Measurements from ENCODE around the gene GAB2.

DNA sequence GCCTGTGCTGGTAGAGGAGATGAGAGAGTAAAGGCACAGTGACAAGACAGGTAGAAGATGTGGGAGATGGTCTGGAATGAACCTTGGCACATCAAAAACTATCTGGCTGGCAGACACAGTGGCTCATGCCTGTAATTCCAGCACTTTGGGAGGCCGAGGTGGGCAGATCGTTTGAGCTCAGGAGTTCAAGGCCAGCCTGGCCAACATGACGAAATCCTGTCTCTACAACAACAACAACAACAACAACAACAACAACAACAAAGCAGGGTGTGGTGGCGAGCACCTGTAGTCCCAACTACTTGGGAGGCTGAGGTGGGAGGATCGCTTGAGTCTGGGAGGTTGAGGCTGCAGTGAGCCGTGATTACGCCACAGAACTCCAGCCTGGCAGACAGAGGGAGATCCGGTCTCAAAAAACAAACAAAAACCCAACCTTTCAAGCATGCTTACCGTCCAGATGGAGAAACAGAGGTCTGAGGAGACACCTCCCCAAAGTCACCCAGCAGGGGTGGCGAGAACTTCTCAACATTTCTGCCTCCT lies 240.9 kb downstream of the GAB2 start:
- TF ChIP-seq, protein P1, sequence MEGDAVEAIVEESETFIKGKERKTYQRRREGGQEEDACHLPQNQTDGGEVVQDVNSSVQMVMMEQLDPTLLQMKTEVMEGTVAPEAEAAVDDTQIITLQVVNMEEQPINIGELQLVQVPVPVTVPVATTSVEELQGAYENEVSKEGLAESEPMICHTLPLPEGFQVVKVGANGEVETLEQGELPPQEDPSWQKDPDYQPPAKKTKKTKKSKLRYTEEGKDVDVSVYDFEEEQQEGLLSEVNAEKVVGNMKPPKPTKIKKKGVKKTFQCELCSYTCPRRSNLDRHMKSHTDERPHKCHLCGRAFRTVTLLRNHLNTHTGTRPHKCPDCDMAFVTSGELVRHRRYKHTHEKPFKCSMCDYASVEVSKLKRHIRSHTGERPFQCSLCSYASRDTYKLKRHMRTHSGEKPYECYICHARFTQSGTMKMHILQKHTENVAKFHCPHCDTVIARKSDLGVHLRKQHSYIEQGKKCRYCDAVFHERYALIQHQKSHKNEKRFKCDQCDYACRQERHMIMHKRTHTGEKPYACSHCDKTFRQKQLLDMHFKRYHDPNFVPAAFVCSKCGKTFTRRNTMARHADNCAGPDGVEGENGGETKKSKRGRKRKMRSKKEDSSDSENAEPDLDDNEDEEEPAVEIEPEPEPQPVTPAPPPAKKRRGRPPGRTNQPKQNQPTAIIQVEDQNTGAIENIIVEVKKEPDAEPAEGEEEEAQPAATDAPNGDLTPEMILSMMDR (IDR thresholded peaks at IDR 0.05; ENCODE audit: poor library complexity), result no peak
- no peak for TF ChIP-seq EZH2 (IDR thresholded peaks at IDR 0.05; ENCODE audit: borderline replicate concordance)

Data from hepatocyte (in vitro differentiated cells).